ENCODE measurements around the gene KCNJ15. TPM values are rescaled to one million over a fixed set of nuclear protein-coding genes. Genes with fewer than 3 reads are reported as not detected.

The KCNJ15 gene
- total and polyA plus RNA-seq, 10 donors, result 0.27 to 45.6 (median 16.8) TPM

DNA sequence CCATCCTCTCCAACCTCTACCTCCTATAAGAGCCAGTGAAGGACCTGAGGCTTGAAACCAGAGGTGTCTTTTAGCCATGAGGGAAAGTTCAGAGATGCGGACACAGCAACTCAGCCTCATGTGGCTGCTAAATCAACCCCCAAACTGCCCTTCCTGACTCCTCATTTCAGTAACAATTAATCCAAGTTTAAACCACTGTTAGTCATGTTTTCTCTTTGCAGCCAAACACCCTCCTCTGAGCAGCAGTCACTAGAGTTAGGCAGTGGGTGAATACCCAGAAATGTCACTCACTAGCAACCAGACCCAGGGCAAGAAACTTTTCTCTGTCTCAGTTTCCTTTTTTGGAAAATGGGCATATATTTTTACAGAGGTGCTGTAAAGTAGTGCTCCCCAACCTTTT lies 71.2 kb downstream of the KCNJ15 start:
- no peak overlapping the region for H3K27ac ChIP-seq
- H3K4me3 ChIP-seq, result no peak overlapping the region
- no peaks in the 10 kb centered on the region for H3K9me3 ChIP-seq
- DNase-seq, result no peak
- peaks cover 0 to 11% (median 0%) of the 10 kb centered on the region in 7 donors for H3K27me3 ChIP-seq (replicated peaks in 1 of 7)
- no peaks in the 10 kb centered on the region for H3K36me3 ChIP-seq
- intact Hi-C loops (cut with DNase I; ENCODE audit: low total_unique reads), result no loop called here
- TF ChIP-seq, protein P1, sequence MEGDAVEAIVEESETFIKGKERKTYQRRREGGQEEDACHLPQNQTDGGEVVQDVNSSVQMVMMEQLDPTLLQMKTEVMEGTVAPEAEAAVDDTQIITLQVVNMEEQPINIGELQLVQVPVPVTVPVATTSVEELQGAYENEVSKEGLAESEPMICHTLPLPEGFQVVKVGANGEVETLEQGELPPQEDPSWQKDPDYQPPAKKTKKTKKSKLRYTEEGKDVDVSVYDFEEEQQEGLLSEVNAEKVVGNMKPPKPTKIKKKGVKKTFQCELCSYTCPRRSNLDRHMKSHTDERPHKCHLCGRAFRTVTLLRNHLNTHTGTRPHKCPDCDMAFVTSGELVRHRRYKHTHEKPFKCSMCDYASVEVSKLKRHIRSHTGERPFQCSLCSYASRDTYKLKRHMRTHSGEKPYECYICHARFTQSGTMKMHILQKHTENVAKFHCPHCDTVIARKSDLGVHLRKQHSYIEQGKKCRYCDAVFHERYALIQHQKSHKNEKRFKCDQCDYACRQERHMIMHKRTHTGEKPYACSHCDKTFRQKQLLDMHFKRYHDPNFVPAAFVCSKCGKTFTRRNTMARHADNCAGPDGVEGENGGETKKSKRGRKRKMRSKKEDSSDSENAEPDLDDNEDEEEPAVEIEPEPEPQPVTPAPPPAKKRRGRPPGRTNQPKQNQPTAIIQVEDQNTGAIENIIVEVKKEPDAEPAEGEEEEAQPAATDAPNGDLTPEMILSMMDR (IDR thresholded peaks at IDR 0.05 in 8 of 11, conservative IDR thresholded peaks at IDR 0.05 in 3 of 11), result no peak
- TF ChIP-seq POLR2AphosphoS5 (IDR thresholded peaks at IDR 0.05) (no peak), POLR2A (IDR thresholded peaks at IDR 0.05) (no peak)
- 79 to 97% (median 88%) methylated on average over 1 of the region's 1 CpG for WGBS, 5 donors
- peaks cover 0 to 19% (median 6%) of the 10 kb centered on the region in 6 donors for H3K4me1 ChIP-seq

DNA sequence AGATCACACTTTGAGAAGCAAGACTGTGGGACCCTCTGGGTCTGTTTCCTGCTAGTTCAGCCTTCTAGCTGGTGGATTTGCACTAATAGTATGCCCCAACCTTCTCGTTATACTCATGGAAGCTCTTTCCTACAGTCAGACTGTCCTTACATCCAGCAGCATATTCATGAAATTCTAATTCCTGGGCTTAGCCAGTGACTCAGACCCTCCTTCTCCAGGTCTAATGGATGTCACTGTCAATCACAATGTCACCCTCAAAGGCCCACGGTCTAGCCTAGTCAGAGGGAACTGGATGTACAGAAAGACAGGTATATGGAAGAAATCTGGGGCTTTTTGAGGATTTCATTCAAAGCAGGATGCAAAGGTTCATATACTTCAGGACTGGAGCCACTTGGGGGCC lies 72.4 kb downstream of the KCNJ15 start:
- Histone ChIP-seq H3K9me3 (no peaks in the 10 kb centered on the region), H3K36me3 (no peaks in the 10 kb centered on the region), H3K4me3 (no peak overlapping the region), H3K4me1 (peaks cover 0 to 10% (median 4%) of the 10 kb centered on the region in 6 donors), H3K27me3 (replicated peaks in 1 of 7) (peaks cover 0 to 11% (median 0%) of the 10 kb centered on the region in 7 donors), H3K27ac (no peak overlapping the region)
- intact Hi-C loops (cut with DNase I; ENCODE audit: low total_unique reads), result no loop called here
- 77 to 79% (median 78%) methylated on average over 2 of the region's 2 CpGs for WGBS, 5 donors
- no peak for TF ChIP-seq POLR2A (IDR thresholded peaks at IDR 0.05)
- TF ChIP-seq, protein P1 (IDR thresholded peaks at IDR 0.05 in 8 of 11, conservative IDR thresholded peaks at IDR 0.05 in 3 of 11), result no peak
- no peak for TF ChIP-seq POLR2AphosphoS5 (IDR thresholded peaks at IDR 0.05)
- DNase-seq, result no peak

DNA sequence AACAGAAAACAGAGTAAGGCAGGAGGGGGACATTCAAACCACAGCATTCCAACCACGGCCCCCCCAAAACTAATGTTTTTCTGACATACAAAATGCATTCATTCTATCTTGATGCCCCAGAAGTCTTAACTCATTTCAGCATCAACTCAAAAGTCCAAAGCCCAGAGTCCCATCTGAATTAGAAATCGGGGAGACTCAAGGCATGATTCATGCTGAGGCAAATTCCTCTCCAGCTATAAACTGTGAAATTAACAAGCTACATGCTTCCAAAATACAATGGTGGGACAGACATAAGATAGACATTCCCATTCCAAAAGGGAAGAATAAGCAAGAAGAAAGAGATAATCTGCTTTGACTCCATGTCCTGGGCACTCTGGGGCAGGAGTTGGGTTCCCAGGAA lies 73.9 kb downstream of the KCNJ15 start:
- intact Hi-C loops (cut with DNase I; ENCODE audit: low total_unique reads), result no loop called here

More for the DNA sequence above, 73.9 kb downstream of the KCNJ15 start:
- no peak overlapping the region for H3K27ac ChIP-seq
- H3K4me3 ChIP-seq, result no peak overlapping the region
- H3K27me3 ChIP-seq (replicated peaks in 1 of 7), result peaks cover 0 to 8% (median 0%) of the 10 kb centered on the region in 7 donors
- peaks cover 0 to 7% (median 0%) of the 10 kb centered on the region in 6 donors for H3K4me1 ChIP-seq
- H3K9me3 ChIP-seq, result no peaks in the 10 kb centered on the region
- WGBS, 5 donors, result 76 to 95% (median 91%) methylated on average over 2 of the region's 2 CpGs
- DNase-seq, result no peak
- H3K36me3 ChIP-seq, result no peaks in the 10 kb centered on the region
- TF ChIP-seq POLR2AphosphoS5 (IDR thresholded peaks at IDR 0.05) (no peak), POLR2A (IDR thresholded peaks at IDR 0.05) (no peak)
- TF ChIP-seq, protein P1 (IDR thresholded peaks at IDR 0.05 in 8 of 11, conservative IDR thresholded peaks at IDR 0.05 in 3 of 11), result no peak

Data from spleen (tissue), 11 donors.